ENCODE results near the gene SLC25A47.

Gene SLC25A47

DNA sequence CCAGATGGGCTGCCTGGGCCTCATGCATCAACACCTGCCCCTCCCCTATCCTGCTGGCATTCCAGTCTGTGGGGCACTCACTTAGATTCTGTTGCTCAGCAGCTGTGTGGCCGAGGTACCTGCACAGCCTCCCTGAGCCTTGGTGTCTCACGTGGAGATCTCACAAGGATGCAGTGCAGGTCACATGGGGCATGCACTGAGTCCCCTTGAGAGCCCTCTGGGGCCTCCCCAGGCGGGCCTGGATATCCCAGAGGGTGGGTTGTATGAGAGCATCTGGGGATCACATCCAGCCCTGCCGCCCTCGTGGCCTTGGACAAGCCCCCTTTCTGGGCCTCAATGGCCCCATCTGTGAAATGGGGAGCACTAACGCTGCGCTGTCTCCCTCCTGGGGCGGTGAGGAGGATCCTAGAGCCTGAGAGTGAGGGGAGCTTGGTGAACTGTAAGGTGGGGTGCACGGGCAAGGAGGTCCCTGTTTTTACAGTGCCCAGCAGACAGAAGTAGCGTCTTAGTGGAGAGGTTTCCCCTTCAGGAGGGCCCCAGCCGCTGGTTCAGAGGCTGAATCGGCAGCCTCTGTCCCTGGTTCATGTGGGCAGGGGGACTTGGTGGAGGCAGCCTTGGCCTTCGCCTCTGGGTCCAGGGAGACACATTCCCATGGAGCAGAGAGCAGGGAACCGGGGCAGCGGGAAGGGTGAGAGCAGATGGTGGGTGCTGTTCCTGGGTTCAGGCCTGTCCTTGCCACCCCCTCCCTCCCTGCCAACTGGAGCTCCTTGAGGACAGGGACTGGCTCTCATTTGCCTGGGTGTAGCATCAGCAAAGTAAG lies 791 bp upstream of the SLC25A47 start:
- peaks cover 4% of the 10 kb centered on the region for H3K4me1 ChIP-seq (ENCODE audit: control insufficient read depth, insufficient read depth, low read length)
- H3K4me2 ChIP-seq (ENCODE audit: low read length) = no peak overlapping the region
- no peaks in the 10 kb centered on the region for H3K27me3 ChIP-seq (ENCODE audit: control insufficient read depth, insufficient read depth, low read length)
- no peak overlapping the region for H3K9ac ChIP-seq (ENCODE audit: low read depth, low read length)
- no peaks in the 10 kb centered on the region for H3K36me3 ChIP-seq (ENCODE audit: insufficient read depth, low read length)
- H3K9me3 ChIP-seq (replicated peaks; ENCODE audit: low read length) = no peaks in the 10 kb centered on the region
- no peak overlapping the region for H3K4me3 ChIP-seq (ENCODE audit: low read length)

DNA sequence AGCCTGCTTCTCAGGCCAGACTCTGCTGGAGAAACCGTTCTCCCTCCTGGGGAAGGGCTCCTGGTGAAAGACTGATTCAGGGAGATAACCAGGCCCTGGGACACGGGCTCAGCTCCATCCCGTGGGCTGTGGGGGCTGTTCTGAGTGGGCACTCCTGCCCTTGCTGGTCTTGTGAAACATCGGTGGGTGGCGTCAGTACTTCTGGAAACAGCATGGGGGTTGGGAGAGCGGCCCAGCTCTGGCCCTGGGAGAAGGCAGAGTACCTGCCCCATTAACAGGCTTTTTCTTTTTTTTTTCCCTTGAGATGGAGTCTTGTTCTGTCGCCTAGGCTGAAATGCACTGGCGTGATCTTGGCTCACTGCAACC lies 786 bp downstream of the SLC25A47 start:
- Histone ChIP-seq H3K4me2 (ENCODE audit: low read length) (no peak overlapping the region), H3K9ac (ENCODE audit: low read depth, low read length) (no peak overlapping the region), H3K9me3 (replicated peaks; ENCODE audit: low read length) (no peaks in the 10 kb centered on the region), H3K27me3 (ENCODE audit: control insufficient read depth, insufficient read depth, low read length) (no peaks in the 10 kb centered on the region), H3K4me1 (ENCODE audit: control insufficient read depth, insufficient read depth, low read length) (no peaks in the 10 kb centered on the region), H3K4me3 (ENCODE audit: low read length) (no peak overlapping the region), H3K36me3 (ENCODE audit: insufficient read depth, low read length) (no peaks in the 10 kb centered on the region)

DNA sequence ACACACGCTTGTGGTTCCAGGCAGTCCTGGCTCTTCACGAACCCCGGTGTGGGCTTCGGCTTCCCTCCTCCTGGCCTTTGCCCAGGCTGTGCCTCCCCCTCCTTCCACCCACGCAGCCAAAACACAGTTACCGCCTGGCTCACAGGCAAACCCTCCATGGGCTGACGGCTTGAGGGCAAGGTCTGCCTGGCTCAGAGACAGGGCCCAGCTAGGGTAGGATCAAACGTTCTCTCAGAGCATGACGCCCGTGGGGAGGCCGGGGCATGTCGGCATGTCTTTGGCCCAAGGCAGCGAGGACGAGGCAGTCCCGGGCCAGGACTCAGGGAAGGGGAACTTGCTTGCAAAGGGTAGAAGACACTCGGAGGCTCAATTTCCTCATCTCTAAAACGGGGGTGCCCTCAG lies 2.1 kb downstream of the SLC25A47 start:
- Histone ChIP-seq H3K27me3 (ENCODE audit: control insufficient read depth, insufficient read depth, low read length) (no peaks in the 10 kb centered on the region), H3K36me3 (ENCODE audit: insufficient read depth, low read length) (no peaks in the 10 kb centered on the region), H3K4me1 (ENCODE audit: control insufficient read depth, insufficient read depth, low read length) (no peaks in the 10 kb centered on the region), H3K4me2 (ENCODE audit: low read length) (no peak overlapping the region), H3K9ac (ENCODE audit: low read depth, low read length) (no peak overlapping the region), H3K9me3 (replicated peaks; ENCODE audit: low read length) (no peaks in the 10 kb centered on the region), H3K4me3 (ENCODE audit: low read length) (no peak overlapping the region)

DNA sequence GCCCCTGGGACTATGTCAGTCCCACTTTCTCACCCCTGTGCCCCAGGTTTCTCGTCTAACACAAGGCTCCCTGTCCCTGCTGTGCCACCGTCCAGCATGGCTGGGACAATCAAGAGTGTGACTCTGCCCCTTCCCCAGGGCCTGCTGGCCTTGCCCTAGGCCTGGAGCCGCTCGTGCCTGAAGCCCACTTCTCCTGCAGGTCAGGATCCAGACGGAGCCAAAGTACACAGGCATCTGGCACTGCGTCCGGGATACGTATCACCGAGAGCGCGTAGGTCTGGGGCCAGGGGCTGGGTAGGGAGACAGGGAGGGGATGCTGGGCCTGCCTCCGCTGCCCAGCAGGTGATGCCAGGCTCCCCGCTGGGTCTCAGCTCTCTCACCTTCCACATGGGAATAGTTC lies 2.8 kb downstream of the SLC25A47 start:
- H3K4me3 ChIP-seq (ENCODE audit: low read length) = no peak overlapping the region
- H3K9ac ChIP-seq (ENCODE audit: low read depth, low read length) = no peak overlapping the region
- no peaks in the 10 kb centered on the region for H3K36me3 ChIP-seq (ENCODE audit: insufficient read depth, low read length)
- H3K4me1 ChIP-seq (ENCODE audit: control insufficient read depth, insufficient read depth, low read length) = no peaks in the 10 kb centered on the region
- no peaks in the 10 kb centered on the region for H3K27me3 ChIP-seq (ENCODE audit: control insufficient read depth, insufficient read depth, low read length)
- H3K9me3 ChIP-seq (replicated peaks; ENCODE audit: low read length) = no peaks in the 10 kb centered on the region
- H3K4me2 ChIP-seq (ENCODE audit: low read length) = no peak overlapping the region

DNA sequence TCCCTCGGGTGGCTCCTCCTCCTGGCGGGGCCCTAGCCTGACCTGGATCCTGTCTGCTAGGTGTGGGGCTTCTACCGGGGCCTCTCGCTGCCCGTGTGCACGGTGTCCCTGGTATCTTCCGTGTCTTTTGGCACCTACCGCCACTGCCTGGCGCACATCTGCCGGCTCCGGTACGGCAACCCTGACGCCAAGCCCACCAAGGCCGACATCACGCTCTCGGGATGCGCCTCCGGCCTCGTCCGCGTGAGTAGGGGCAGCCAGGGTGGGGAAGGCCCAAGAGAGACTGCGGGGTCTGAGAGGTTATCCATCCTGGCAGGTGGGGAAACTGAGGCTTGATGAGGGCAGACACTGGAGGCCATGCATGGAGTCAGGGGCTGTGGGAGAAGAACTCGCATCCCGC lies 4.0 kb downstream of the SLC25A47 start:
- no peaks in the 10 kb centered on the region for H3K4me1 ChIP-seq (ENCODE audit: control insufficient read depth, insufficient read depth, low read length)
- no peak overlapping the region for H3K4me3 ChIP-seq (ENCODE audit: low read length)
- H3K27me3 ChIP-seq (ENCODE audit: control insufficient read depth, insufficient read depth, low read length) = no peaks in the 10 kb centered on the region

DNA sequence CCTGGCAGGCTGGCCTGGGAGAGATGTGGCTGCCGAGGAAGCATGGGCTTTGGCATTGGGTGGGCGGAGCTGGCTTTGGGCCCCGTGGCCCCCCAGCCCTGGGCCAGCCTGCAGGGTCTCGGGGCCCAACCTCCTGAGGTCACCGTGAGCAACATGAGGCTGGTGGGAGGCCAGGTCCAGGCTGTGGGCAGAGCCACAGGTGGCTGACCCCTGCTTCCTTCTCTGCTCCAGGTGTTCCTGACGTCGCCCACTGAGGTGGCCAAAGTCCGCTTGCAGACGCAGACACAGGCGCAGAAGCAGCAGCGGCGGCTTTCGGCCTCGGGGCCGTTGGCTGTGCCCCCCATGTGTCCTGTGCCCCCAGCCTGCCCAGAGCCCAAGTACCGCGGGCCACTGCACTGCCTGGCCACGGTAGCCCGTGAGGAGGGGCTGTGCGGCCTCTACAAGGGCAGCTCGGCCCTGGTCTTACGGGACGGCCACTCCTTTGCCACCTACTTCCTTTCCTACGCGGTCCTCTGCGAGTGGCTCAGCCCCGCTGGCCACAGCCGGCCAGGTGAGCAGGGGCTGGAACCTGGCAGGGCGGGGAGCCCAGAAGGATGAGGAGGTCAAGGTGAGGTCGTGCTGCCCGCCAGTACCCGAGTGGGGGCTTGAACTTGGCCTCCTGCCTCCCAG lies 5.5 kb downstream of the SLC25A47 start:
- no peaks in the 10 kb centered on the region for H3K4me1 ChIP-seq (ENCODE audit: control insufficient read depth, insufficient read depth, low read length)

More for the DNA sequence above, 4.0 kb downstream of the SLC25A47 start:
- Histone ChIP-seq H3K4me2 (ENCODE audit: low read length) (no peak overlapping the region), H3K9me3 (replicated peaks; ENCODE audit: low read length) (no peaks in the 10 kb centered on the region), H3K9ac (ENCODE audit: low read depth, low read length) (no peak overlapping the region), H3K36me3 (ENCODE audit: insufficient read depth, low read length) (no peaks in the 10 kb centered on the region)

DNA sequence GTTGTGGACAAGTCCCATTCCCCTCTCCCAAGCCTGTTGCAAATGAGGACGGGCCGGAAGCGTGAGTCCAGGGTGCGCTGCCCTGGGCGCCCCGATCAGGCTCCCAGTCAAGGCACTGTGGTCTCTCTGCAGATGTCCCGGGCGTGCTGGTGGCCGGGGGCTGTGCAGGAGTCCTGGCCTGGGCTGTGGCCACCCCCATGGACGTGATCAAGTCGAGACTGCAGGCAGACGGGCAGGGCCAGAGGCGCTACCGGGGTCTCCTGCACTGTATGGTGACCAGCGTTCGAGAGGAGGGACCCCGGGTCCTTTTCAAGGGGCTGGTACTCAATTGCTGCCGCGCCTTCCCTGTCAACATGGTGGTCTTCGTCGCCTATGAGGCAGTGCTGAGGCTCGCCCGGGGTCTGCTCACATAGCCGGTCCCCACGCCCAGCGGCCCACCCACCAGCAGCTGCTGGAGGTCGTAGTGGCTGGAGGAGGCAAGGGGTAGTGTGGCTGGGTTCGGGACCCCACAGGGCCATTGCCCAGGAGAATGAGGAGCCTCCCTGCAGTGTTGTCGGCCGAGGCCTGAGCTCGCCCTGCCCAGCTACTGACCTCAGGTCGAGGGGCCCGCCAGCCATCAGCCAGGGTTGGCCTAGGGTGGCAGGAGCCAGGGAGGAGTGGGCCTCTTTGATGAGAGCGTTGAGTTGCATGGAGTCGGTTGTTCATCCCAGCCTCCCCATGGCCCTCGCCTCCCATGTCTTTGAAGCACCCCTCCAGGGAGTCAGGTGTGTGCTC lies 6.3 kb downstream of the SLC25A47 start:
- H3K9me3 ChIP-seq (replicated peaks; ENCODE audit: low read length) = no peaks in the 10 kb centered on the region
- no peaks in the 10 kb centered on the region for H3K27me3 ChIP-seq (ENCODE audit: control insufficient read depth, insufficient read depth, low read length)
- no peak overlapping the region for H3K9ac ChIP-seq (ENCODE audit: low read depth, low read length)
- H3K4me3 ChIP-seq (ENCODE audit: low read length) = no peak overlapping the region
- peaks cover 4% of the 10 kb centered on the region for H3K36me3 ChIP-seq (ENCODE audit: insufficient read depth, low read length)
- no peak overlapping the region for H3K4me2 ChIP-seq (ENCODE audit: low read length)
- no peaks in the 10 kb centered on the region for H3K4me1 ChIP-seq (ENCODE audit: control insufficient read depth, insufficient read depth, low read length)

More for the DNA sequence above, 5.5 kb downstream of the SLC25A47 start:
- H3K27me3 ChIP-seq (ENCODE audit: control insufficient read depth, insufficient read depth, low read length) = no peaks in the 10 kb centered on the region
- H3K36me3 ChIP-seq (ENCODE audit: insufficient read depth, low read length) = peaks cover 2% of the 10 kb centered on the region
- H3K4me3 ChIP-seq (ENCODE audit: low read length) = no peak overlapping the region
- H3K9me3 ChIP-seq (replicated peaks; ENCODE audit: low read length) = no peaks in the 10 kb centered on the region
- H3K9ac ChIP-seq (ENCODE audit: low read depth, low read length) = no peak overlapping the region
- no peak overlapping the region for H3K4me2 ChIP-seq (ENCODE audit: low read length)

DNA sequence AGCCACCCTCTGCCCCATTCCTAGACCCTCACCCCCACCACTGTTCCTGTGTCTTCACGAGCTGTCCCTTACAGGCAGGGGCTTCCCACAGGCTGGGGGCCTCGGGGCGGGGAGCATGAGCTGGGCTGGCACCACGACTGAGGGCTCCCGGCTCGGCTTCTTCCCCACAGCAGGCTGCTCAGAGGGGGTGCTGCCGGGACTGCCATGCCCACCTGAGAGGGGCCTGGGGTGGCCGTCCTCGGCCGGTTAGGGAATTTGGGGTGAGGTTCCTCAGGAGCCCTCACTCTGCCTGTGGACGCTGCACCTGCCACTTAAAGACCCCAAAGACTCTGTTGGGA lies 6.8 kb downstream of the SLC25A47 start:
- no peak overlapping the region for H3K9ac ChIP-seq (ENCODE audit: low read depth, low read length)
- H3K36me3 ChIP-seq (ENCODE audit: insufficient read depth, low read length) = peaks cover 6% of the 10 kb centered on the region
- no peak overlapping the region for H3K4me2 ChIP-seq (ENCODE audit: low read length)
- H3K27me3 ChIP-seq (ENCODE audit: control insufficient read depth, insufficient read depth, low read length) = no peaks in the 10 kb centered on the region
- no peak overlapping the region for H3K4me3 ChIP-seq (ENCODE audit: low read length)
- H3K9me3 ChIP-seq (replicated peaks; ENCODE audit: low read length) = no peaks in the 10 kb centered on the region
- H3K4me1 ChIP-seq (ENCODE audit: control insufficient read depth, insufficient read depth, low read length) = no peaks in the 10 kb centered on the region

DNA sequence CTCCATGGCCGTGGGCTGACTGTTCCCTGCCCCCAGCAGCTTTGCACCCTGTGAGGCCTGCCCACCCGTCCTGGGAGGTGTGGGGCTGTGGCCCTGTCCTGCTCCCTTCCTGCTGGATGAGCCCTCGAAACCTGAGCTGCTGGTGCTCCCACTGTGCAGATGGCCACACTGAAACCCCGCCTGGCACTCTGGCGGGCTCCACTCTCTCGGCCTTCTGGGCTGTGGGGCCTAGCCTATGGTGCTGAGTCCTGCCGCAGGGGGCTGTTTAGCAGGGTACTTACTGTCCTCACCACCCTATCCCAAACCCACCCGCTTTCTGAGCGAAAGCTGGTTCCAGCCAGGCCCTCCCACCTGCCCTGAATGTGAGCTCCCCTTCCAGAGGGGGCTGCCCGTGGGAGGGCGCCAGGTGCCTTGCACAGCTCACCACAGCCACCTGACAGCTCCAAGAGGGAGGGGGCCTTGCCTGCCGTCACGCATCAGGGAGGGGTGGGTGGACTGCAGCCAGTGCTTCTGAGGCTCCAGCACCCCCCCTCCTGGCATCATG lies 7.3 kb downstream of the SLC25A47 start:
- Histone ChIP-seq H3K4me3 (ENCODE audit: low read length) (no peak overlapping the region), H3K9me3 (replicated peaks; ENCODE audit: low read length) (no peaks in the 10 kb centered on the region), H3K9ac (ENCODE audit: low read depth, low read length) (no peak overlapping the region), H3K36me3 (ENCODE audit: insufficient read depth, low read length) (peaks cover 9% of the 10 kb centered on the region), H3K4me2 (ENCODE audit: low read length) (no peak overlapping the region), H3K27me3 (ENCODE audit: control insufficient read depth, insufficient read depth, low read length) (no peaks in the 10 kb centered on the region), H3K4me1 (ENCODE audit: control insufficient read depth, insufficient read depth, low read length) (no peaks in the 10 kb centered on the region)

DNA sequence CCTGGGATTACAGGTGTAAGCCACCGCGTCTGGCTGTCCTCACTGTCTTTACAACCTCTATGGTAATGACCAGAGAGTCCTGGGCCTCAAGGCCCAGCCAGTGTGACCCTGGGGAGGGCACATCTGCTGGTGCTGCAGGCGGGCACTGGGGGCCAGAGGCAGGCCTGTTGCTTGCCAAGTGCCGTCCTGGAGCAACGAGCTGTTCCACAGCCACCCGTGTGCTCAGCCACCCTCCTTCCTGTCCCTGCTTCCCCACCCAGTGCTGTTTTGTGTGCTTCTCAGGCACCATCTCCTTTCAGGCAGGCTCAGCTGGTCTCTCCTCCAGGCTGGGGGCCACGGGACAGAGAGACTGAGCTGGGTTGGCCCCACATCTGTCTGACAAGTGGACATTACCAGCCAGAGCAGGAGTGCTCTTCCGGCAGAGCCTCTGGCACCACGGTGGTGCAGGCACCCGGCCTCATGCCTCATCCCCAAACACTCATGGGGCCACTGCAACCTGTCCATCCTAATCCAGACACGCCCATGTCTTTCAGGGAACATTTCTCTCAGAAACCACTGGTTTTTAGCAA lies 9.0 kb downstream of the SLC25A47 start:
- no peak overlapping the region for H3K4me2 ChIP-seq (ENCODE audit: low read length)
- no peak overlapping the region for H3K4me3 ChIP-seq (ENCODE audit: low read length)
- no peaks in the 10 kb centered on the region for H3K9me3 ChIP-seq (replicated peaks; ENCODE audit: low read length)
- H3K4me1 ChIP-seq (ENCODE audit: control insufficient read depth, insufficient read depth, low read length) = no peaks in the 10 kb centered on the region
- peaks cover 19% of the 10 kb centered on the region for H3K36me3 ChIP-seq (ENCODE audit: insufficient read depth, low read length)
- no peak overlapping the region for H3K9ac ChIP-seq (ENCODE audit: low read depth, low read length)
- no peaks in the 10 kb centered on the region for H3K27me3 ChIP-seq (ENCODE audit: control insufficient read depth, insufficient read depth, low read length)

DNA sequence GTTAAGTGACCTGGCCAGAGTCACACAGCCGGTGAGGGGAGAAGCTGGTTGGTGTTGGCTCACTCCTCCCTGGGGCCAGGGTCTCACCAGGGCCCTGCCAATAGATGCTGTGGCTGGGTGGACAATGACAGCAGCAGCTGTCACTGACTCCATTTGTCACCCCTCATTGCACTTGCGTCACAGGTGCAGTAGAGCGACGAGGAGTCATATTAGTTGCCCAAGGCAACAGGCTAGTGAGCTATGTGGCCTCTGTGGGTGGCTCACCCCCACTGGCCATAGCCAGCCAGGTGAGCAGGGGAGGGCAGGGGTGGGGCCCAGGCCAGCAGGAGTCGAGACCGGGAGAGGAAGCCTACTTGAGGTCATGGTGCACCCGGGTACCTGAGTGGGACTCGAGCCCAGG lies 9.7 kb downstream of the SLC25A47 start:
- Histone ChIP-seq H3K36me3 (ENCODE audit: insufficient read depth, low read length) (peaks cover 24% of the 10 kb centered on the region), H3K9me3 (replicated peaks; ENCODE audit: low read length) (no peaks in the 10 kb centered on the region), H3K4me1 (ENCODE audit: control insufficient read depth, insufficient read depth, low read length) (no peaks in the 10 kb centered on the region), H3K27me3 (ENCODE audit: control insufficient read depth, insufficient read depth, low read length) (no peaks in the 10 kb centered on the region), H3K4me3 (ENCODE audit: low read length) (no peak overlapping the region), H3K4me2 (ENCODE audit: low read length) (no peak overlapping the region), H3K9ac (ENCODE audit: low read depth, low read length) (no peak overlapping the region)

All from skeletal muscle satellite cell (primary cell).